HPDE6-E6E7 (cell line): ENCODE data around the gene CCL15.
"Not testable (repeated sequence)": the region's sequence is repeated elsewhere in the genome, so short reads cannot be mapped to it uniquely, and the experiment has no call there.

ENCODE experiments used
- DNase-seq: peaks from one replicate; pipeline ENCODE4 v3.0.0; 2011; ENCODE audit warnings: missing footprints; ENCODE audit errors: extremely low spot score

CCL15 gene

DNA sequence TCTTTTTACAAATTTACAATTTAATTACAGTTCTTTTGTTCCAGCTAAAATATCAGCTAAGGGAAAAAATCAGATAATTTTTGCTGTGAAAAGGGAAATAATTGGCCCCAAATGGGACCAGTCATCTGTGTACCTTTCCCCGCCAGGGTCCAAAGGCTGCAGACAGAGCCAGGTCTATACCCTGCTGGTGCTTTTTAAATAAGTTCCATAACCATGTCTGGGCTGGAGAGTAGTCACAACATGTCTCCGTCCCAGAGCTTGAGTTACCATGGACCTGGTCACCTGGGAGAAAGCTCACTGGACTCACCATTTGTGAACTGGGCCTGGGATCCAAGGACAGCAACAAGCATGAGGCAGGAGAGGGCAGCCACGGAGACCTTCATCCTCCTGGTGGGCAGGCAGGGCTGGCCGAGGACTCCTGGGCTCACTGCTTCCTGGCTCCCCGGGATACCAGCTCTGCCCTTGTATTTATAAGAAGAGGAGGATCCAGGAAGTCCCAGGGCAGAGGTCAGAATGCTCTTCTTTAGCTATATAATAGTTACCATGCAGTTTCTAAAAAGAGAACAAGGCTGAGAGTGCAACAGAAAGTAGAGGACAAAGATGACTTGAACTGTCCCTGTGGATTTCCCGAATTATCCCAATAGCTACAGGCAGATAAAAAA, at the start of gene CCL15:
Gene CCL15 (minus strand): TSS at position 444 of the 662 bp plus-strand sequence. CDS start 61 bp downstream, at position 383.
- DNase-seq: no peak

DNA sequence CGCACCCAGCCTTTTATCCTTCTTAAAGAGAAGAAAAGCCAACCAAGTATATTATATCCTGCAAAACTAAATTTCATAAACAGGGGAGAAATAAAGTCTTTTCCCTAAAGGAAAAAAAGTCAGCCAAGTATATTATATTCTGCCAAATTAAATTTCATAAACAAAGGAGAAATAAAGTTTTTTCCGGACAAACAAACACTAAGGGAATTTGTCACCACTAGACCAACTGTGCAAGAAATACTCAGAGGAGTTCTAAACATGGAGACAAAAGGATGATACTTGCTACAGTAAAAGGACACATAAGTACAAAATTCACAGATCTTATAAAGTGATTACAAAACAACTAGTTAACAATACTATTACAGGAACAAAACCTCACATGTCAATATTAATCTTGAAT, 48.3 kb upstream of the CCL15 start:
- DNase-seq: no peak

GRCh38 chr17:36048066-36048465, 46.7 kb upstream of the CCL15 start:
- DNase-seq: no peak

DNA sequence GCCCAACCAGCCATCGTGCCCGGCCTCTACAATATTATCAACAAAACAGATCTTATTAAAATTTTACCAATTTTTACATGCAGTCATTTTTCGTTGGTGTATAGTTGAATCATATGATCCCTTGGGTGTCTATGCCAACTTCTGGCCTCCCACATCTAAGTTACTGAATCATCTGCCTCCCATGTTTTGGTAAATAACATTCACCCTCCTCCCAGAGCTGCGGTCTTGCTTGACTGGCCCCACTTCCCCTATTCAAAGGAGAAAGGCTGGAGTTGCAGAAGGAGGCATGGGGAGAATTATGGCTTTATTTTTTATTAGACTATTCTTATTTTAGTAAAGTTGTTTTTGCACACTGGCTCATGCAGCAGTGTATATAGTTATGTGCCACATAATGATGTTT, 34.9 kb upstream of the CCL15 start:
- DNase-seq: no peak

DNA sequence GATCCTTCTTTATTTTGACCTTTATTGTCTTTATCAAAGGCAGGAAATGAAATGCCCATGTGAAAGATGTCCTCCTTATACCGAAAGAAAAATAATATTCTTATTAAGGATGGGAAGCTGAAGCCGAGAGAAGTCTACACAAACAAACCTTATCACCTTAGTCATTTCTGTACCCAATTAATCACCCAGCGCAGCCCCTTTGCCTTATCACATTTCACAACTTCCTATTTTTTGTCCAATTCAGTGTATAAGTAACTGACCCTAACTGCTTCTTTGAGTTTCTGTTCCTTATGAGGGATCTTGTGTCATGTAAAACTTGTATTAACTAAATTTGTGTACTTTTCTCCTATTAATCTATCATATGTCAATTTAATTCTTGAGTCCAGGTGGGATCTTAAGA, 32.8 kb upstream of the CCL15 start:
- DNase-seq: no peak

DNA sequence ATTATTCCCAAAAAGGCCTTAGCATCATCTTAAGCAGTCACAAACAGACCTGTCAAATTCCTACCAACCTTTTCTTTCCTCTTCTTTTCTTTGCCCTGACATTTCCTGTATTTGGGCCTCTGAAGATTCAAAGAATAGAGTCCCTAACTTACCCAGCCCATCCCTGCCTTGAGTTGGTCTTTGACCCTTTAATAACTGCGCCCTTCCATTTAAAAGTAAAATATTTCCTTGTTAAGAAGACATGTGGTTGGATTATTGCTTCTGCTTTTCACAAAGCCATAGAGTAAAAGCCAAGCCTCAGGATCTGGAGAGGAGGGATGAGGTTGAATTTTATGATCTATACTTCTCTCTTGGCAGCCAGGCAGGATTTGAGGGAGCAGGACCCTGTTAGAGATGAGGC, 29.6 kb upstream of the CCL15 start:
- no peak for DNase-seq

DNA sequence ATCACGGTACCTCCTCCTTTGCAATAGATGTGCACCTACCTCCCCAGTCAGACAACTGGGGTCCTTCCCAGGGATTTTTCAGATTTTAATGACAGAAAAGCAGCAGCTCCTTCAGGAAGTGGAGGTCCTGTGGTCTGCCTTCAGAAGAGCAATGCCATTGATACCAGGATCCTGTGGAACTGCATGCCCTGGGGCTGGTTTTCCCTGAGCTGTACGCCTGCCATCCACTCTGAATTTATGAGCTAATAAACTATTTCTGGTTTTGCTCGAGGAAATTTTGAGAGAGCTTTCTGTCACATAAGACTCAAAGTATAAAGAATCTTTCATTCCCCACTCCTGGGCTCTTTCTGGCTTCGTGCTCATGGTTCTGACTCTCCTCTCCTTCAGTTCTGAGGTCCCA, 26.4 kb upstream of the CCL15 start:
- no peak for DNase-seq

DNA sequence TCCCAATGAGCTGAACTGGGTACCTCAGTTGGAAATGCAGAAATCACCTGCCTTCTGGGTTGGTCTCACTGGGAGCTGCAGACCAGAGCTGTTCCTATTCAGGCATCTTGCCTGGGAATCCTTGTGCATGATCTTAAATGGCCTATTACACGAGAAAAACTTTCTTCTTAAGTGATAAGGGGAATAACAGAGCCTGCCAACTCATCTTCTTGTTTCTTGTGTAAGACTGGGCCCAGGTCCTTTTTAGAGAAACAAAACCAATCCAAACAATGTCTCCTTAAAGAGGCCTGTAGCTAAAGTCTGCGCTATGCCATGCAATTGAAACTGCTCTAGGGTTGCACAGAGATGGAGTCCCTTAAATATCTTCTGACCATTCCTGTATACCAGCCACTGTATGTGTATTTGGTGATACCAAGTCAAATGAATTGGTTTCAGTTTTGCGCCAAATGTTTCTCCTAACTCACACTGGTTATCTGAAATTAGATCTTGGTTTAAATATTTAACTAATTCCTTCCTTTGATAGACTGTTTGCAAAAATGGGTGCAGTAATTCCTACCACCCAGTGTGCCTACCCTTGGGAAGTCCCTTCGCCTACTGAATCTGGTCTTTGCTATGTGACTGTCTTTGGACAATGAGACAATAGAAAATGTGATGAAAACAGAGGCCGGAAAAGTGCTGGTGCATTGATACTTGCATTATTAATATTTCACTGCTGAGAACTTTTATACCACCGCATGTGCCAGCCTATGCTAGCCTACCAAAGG, 22.9 kb upstream of the CCL15 start:
- no peak for DNase-seq

GRCh38 chr17:36019423-36019822, 18.1 kb upstream of the CCL15 start:
- DNase-seq: no peak

DNA sequence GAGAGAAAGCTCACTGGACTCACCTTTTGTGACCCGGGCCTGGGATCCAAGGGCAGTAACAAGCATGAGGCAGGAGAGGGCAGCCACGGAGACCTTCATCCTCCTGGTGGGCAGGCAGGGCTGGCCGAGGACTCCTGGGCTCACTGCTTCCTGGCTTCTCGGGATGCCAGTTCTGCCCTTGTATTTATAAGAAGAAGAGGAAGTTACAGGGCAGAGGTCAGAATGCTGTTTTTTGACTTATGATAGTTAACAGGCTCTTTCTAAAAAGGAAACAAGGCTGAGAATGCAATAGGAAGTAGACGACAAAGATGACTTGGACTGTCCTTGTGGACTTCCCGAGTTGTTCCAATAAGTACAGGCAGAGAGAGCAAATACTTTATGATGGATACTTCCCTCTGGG, 16.4 kb upstream of the CCL15 start, which contains the start of gene CCL23:
Gene CCL23 (minus strand): TSS at position 174 of the 400 bp plus-strand sequence. CDS start 75 bp downstream, at position 99.
- DNase-seq: no peak

- DNase-seq: no peak
These were observed 15.2 kb upstream of the CCL15 start for GRCh38 chr17:36016555-36016954.

DNA sequence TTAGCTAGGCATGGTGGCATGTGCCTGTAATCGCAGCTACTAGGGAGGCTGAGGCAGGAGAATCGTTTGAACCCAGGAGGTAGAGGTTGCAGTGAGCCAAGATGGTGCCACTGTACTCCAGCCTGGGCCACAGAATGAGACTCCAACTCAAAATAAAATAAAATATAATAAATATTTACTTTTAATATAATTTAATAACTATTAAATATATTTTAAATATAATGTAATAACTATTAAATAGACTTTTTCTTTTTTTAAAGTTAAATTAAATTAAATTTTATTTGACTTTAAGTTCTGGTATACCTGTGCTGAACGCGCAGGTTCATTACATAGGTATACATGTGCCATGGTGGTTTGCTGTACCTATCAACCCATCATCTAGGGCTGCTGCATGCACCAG, 14.5 kb upstream of the CCL15 start:
- DNase-seq: not testable (repeated sequence)

DNA sequence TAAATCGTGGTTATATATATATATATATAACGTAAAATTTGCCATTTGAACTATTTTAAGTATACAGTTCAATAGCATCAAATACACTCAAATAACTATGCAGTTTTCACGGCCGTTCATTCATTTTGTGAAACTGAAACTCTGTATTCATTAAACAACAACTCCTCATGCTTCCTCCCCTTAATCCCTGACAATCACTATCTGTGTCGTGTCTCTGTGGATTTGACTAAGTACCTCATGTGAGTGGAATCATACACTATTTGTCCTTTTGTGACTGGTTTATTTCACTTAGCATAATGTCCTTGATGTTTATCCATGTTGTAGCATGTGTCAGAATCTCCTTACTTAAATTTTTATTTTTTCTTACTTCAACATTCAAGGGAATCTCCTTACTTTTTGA, 13.6 kb upstream of the CCL15 start:
- no peak for DNase-seq

DNA sequence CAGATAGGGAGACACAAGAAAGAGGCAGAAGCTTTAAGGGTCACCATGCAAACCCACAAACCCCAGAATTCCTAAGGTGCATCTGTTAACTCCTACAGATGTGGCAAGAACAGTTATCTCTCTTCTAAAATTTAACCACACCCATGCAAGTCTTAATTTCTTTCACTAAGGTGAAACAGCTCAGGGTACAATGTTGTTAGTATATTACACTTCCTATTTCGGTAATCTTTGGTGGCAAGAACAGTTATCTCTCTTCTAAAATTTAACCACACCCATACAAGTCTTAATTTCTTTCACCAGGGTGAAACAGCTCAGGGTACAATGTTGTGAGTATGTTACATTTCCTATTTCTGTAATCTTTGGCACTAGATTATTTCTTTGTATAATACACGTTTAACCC, 9.8 kb upstream of the CCL15 start:
- DNase-seq: no peak

GRCh38 chr17:36008998-36009665, 7.8 kb upstream of the CCL15 start:
- DNase-seq: no peak

DNA sequence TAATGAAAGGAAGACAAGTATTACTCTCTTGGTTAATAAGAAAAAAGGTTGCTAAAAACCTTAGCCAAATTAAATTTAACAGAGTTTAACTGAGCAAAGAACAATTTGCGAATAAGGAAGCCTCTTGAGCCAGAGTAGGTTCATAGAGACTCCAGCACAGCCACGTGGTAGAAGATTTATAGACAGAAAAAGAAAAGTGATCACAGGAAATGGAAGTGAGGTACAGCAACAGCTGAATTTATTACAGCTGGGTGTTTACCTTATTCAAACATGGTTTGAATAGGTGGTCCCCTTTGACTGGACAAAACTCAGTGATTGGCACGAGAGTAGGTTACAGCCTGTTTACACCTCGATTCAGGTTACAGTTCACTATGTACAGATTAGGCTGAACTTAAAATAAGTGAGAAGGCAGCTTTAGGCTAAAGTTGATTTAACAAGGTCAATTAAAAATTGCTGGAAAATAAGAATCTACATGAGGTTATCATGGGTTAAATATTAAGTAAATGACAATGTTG, 3.3 kb upstream of the CCL15 start:
- DNase-seq: no peak

- no peak for DNase-seq
These were observed 1.3 kb upstream of the CCL15 start for GRCh38 chr17:36002631-36003030.

DNA sequence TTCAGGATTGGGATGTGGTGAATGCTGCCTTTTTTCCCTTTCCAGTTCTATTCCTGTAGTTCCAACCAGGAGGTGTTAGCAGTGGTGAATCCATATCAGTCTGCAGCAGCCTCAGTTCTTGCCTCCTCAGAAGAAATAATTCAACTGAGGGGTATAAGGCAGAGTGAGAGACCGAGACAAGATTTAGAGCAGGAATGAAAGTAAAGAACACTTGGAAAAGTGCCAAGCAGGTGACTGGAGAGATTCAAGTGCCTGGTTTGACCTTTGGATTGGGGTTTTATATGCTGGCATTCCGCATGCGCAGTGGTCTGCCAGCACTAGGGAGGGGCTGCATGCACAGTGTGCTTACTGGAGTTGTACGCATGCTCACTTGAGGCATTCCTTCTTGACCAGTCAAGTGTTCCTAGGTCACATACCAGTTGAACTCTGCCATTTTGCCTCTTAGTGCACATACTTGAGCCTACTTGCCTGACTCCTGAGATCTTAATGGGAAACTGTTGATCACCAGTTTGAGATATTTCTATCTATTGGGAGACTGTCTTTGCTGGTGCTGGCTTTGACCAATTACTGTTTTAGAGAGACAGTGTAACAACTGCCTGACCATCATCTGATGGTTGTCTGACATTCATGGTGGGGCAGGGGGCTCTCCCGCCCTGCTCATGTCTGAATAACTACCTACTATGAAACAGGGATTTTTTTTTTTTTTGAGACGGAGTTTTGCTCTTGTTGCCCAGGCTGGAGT, 680 bp upstream of the CCL15 start:
- no peak for DNase-seq

DNA sequence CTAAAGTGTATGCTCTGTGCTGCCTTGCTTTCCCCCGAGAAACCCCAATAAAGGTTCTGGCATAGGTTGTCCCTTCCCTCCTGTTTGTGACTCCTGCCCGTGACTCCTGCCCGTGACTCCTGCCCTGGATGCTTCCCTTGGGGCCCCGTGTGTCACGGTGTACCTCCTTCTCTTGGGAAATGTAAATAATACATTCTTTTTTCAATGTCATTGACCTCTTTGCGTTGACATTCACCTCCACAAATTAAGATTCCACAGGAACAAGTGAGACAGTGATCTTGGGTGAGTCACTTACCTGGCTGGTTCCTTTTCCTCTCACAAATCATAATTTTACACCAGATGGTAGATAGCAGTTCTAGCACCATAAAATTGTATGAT, 632 bp downstream of the CCL15 start:
- DNase-seq: no peak

DNA sequence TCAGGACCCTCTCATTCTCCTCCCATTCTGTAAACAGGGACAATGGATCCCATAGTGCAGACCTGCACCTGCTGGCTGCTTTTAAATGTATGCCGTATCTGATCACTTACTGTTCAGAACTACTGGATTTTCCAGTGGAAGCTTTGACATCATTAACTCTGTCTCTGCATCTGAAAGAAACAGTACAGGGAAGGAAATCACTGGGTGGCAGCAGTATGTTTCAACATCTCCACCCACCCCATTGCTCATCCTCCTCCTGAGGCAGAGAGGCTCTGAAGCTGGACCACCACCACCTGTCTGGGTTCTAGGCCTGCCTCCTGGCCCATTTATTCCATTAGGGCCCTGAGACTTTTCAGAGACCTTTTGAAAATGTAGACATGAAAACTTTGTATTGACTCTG, 2.6 kb downstream of the CCL15 start:
- no peak for DNase-seq

DNA sequence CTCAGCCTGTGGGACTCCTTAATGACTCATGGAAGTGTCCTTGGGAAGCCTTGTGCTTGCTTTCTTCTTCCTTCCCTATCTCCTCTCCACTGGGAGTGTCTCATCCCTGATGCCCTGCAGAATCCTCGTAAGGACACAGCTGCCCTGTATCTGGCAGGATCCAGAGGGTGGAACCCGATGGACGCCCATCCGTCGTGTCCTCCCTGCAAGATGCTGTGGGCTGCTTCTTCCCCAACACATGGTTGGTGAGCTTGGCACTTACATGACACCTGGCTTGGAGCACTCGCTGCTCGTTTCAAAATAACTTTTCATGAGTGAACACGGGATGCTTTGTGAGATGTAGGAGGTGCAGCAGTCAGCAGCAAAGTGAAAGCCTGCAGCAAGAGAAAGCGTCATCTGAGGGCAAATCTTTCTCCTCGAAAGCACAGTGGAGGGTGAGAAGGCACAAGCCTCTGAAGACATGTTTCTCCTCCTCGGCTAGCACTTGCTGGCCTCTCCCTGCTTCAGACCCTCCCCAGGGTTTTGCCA, 3.3 kb downstream of the CCL15 start:
- DNase-seq: no peak

GRCh38 chr17:35995346-35995745, 6.0 kb downstream of the CCL15 start:
- DNase-seq: not testable (repeated sequence)
